ENCODE data around the gene GPANK1. TPM values are rescaled to one million over a fixed set of nuclear protein-coding genes. Genes with fewer than 3 reads are reported as not detected.

Gene GPANK1
- total and polyA plus RNA-seq, 9 donors, result 14.6 to 26.6 (median 17.7) TPM

- TF ChIP-seq EP300 (IDR thresholded peaks at IDR 0.05) (no peak), CTCF (IDR thresholded peaks at IDR 0.05) (no peak), POLR2A (IDR thresholded peaks at IDR 0.05) (no peak)
- H3K27me3 ChIP-seq, result no peaks in the 10 kb centered on the region
- intact Hi-C loops (cut with DNase I), result no loop called here
- 69 to 73% (median 71%) methylated on average over 6 of the region's 6 CpGs for WGBS, 3 donors
- H3K27ac ChIP-seq, result no peak overlapping the region
- no peak for DNase-seq
- H3K36me3 ChIP-seq, result no peaks in the 10 kb centered on the region
- no peak overlapping the region for H3K4me3 ChIP-seq
- H3K4me1 ChIP-seq (ENCODE audit: insufficient read depth), result peaks cover 16% of the 10 kb centered on the region
- H3K9me3 ChIP-seq, result no peaks in the 10 kb centered on the region
Observed at GRCh38 chr6:31657406-31658157, 7.2 kb downstream of the GPANK1 start.

DNA sequence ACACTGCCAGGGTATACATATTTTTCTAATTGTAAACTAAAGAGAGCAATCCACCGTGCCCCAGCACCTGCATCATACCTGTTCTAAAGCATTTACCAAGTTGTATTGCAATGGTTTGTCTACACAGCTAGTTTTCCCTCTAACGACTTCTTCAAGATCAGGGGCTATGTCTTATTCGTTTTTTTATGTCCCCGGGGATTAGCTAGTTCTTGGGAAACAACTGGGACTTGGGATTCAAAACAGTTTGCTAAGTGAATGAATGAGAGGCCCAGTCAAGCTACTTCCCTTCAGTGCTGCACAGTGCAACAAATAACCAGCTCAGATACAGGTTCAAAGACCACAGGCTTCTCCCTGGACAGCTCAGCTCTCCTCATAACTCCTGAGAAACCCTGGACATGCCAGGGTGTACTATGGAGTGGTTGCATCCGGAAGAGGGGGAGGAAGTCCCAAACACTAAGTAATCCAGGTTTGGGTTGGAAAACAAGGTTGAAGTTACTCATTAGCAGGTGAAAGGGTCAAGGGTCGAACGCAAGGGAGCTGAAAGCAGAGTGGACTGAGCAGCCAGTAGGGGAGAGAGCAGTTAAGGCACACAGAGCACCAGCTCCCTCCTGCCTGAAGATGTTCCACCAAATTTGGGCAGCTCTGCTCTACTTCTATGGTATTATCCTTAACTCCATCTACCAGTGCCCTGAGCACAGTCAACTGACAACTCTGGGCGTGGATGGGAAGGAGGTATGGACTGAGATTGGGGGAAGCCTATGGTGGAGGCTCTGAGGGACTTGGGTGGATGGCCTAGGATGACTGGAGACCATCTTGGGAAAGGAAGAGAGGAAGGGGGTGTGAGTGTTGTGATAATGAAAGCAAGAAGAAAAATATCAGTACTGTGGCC is 9.2 kb downstream of the GPANK1 start, which contains the start of gene APOM:
Gene APOM (plus strand): TSS at position 546 of the 889 bp plus-strand sequence. CDS start 73 bp downstream, at position 619.
- Histone ChIP-seq H3K27me3 (no peaks in the 10 kb centered on the region), H3K4me1 (ENCODE audit: insufficient read depth) (peaks cover 15% of the 10 kb centered on the region), H3K4me3 (no peak within 1 kb of the TSS), H3K9me3 (no peaks in the 10 kb centered on the region), H3K27ac (no peak within 1 kb of the TSS), H3K36me3 (no peaks in the 10 kb centered on the region)
- DNase-seq, result no peak
- intact Hi-C loops (cut with DNase I), result no loop called here
- 76 to 84% (median 82%) methylated on average over 8 of the region's 8 CpGs for WGBS, 3 donors
- TF ChIP-seq CTCF (IDR thresholded peaks at IDR 0.05) (no peak), POLR2A (IDR thresholded peaks at IDR 0.05) (no peak), EP300 (IDR thresholded peaks at IDR 0.05) (no peak)

- Histone ChIP-seq H3K4me1 (ENCODE audit: insufficient read depth) (peaks cover 15% of the 10 kb centered on the region), H3K36me3 (no peaks in the 10 kb centered on the region), H3K9me3 (no peaks in the 10 kb centered on the region), H3K27ac (no peak overlapping the region), H3K27me3 (no peaks in the 10 kb centered on the region), H3K4me3 (no peak overlapping the region)
- TF ChIP-seq POLR2A (IDR thresholded peaks at IDR 0.05), result no peak
- no peak for TF ChIP-seq EP300 (IDR thresholded peaks at IDR 0.05)
- TF ChIP-seq CTCF (IDR thresholded peaks at IDR 0.05), result no peak
- intact Hi-C loops (cut with DNase I), result no loop called here
- no peak for DNase-seq
- WGBS, 3 donors, result 89 to 95% (median 89%) methylated on average over 8 of the region's 8 CpGs
Observed at GRCh38 chr6:31654574-31655348, 10.0 kb downstream of the GPANK1 start.

Measured in ovary (tissue), 9 donors.